HG02623 (cell line): ENCODE measurements around the gene C22orf23.
A peak's percentile ranks its signal among the peaks of the same experiment; 100 is the strongest.
"Not testable (repeated sequence)": the region's sequence is repeated elsewhere in the genome, so short reads cannot be mapped to it uniquely, and the experiment has no call there.

ENCODE experiments used
- ATAC-seq: cut with Tn5 transposase; IDR thresholded peaks from one replicate; pipeline ENCODE4 v1.9.1; 2021; ENCODE audit warnings: moderate library complexity; ENCODE audit not compliant: unreplicated experiment

Gene C22orf23

GRCh38 chr22:37957232-37957631, 3.8 kb upstream of the C22orf23 start:
- no peak for ATAC-seq

- ATAC-seq: not testable (repeated sequence)
Observed at GRCh38 chr22:37955825-37956397, 2.5 kb upstream of the C22orf23 start.

DNA sequence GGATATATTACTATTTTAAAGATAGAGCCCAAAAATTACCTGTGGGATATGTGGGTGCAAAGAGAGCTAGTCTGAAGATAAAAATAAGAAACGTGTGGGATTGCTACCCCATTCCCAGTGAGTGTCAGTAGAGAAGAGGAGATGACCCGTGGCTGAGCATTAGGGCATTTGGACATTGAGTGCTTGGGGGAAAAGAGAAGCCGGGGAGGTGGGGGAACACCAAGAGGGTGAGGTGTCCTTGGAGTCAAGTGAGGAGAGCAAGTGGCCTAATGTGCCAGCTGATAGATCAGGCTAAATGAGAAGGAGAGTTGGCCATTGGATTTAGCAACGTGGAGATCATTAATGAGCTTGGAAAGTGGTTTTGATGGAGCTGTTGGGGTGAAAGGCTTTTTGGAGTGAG, 1.3 kb upstream of the C22orf23 start:
- no peak for ATAC-seq

GRCh38 chr22:37953062-37953436, 352 bp downstream of the C22orf23 start:
- ATAC-seq: no peak

DNA sequence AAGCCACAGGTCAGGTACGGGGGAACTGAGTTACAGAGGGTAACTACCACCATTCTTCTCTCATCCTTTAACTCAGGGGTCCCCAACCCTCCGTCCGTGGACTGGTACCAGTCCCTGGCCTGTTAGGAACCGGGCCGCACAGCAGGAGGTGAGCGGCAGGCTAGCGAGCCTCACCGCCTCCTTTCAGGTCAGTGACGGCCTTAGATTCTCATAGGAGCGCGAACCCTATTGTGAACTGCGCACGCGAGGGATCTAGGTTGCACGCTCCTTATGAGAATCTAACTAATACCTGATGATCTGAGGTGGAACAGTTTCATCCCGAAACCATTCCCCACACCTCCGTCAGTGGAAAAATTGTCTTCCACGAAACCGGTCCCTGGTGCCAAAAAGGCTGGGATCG, 772 bp downstream of the C22orf23 start:
- not testable (repeated sequence) for ATAC-seq

GRCh38 chr22:37951305-37951704, 2.1 kb downstream of the C22orf23 start:
- ATAC-seq: no peak

- not testable (repeated sequence) for ATAC-seq
Observed at GRCh38 chr22:37947142-37947795, 6.1 kb downstream of the C22orf23 start.

- not testable (repeated sequence) for ATAC-seq
Observed at GRCh38 chr22:37944423-37944822, 9.0 kb downstream of the C22orf23 start.

- ATAC-seq: no peak
Observed at GRCh38 chr22:37943825-37944198, 9.6 kb downstream of the C22orf23 start.

GRCh38 chr22:37943136-37943824, 10.1 kb downstream of the C22orf23 start:
- no peak for ATAC-seq

DNA sequence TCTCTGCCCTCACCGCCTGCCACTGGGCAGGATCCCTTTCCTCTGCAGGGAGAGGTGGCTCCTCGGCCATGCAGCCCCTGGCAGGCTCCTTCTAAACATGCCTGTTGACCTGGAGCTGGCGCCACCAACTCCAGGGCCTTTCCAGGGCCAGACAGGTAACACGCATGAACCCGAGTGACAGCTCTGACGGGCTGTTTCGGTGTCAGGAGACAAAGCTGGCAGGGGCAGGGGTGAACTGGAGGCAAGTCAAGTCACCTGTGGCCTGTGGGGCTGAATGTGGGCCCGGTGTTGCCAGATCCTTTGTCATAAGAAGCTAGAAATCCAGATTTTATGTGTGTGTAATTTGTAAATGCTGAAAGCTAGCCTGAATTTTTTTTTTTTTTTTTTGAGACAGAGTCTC, 11.3 kb downstream of the C22orf23 start:
- no peak for ATAC-seq

- ATAC-seq: no peak
Observed at GRCh38 chr22:37940698-37941376, 12.6 kb downstream of the C22orf23 start.

DNA sequence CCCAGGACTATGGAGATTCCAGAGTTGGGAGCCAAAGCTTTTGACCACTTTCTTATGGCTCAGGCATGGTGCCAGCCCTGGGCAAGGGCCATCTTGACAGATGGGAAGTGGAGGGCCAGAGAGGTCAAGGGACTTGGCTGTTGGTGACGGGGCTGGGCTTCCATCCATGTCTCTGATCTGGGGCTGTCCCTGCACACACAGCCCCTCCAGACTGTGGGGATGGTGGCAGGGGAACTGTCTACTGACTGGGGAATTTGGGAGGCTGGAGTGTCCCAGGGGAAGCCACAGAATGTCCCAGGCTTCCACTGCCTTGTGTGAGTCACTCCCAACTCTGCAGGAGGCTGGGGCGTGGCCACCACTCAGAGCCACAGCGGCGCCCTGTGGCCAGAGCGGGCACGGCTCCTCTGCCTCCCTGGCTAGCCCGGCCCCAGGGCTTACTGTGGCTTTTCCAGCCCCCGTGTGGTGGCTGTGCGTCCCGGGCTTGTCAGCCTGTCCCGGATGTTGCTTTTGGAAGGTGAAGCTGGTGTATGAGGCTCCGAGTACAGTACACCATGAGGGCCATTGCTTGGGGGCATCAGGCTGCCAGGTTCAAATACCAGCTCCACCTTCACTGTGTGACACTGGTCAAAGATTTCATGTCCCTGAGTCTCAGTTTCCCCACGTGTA, 19.6 kb downstream of the C22orf23 start:
- peak; percentile 70 for ATAC-seq

GRCh38 chr22:37932821-37933578, 20.4 kb downstream of the C22orf23 start:
- ATAC-seq: no peak

- ATAC-seq: no peak
Observed at GRCh38 chr22:37932401-37932800, 21.0 kb downstream of the C22orf23 start.

DNA sequence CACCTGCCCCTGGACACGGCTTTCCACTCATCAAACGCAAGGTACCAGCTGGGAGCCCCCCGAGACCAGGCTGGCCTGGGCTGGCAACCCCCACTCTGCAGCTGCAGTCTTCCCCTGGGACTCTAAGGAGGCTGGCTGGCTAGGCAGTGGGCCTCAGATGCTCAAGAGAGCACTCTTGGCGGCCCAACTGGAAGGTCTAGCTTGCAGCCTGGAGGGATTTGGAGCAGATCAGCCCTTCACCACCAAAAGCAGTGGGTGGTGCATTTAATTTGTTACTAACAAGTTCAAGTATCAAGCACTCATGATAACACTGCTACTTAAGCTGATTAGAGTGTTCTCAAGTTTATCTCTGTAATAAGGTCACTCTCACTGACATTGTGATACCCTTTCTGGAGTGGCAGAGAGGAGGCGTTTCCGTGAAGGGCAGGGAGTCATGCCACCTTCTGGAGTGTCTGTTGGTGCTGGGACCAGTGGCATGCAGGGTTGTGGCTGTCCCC, 21.5 kb downstream of the C22orf23 start:
- no peak for ATAC-seq

GRCh38 chr22:37930952-37931440, 22.4 kb downstream of the C22orf23 start:
- ATAC-seq: no peak

DNA sequence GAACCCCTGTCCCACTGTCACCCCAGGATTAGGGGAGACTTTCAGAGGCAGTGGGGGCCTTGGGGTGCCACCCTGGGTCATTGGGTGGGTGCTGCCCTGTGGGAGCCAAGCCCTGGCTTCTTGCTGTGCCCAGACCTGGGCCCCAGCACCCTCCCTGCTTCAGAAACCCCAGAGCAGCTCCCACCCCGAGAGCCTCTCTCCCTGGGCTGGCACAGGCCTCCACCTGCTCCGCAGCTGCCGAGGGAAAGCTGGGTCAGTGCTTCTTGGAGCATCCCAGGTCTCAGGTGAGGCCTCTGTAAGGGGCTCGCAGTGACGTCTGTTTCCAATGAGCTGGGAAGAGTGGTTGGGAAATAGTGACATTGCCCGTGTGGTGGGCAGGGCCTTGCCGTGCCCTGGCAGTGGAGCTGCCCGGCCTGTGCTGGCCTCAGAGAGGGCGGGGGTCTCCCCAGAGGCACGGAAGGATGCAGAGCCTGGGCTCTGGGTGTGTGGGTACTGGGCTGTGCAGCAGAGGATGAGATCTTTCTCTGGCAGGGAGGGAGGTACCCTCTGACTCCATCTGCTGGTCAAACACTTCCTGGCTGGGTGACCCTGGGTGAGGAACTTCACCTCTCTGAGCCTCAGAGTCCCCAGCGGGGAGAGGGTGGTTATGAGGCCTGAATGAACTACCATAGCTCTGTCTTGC, 23.0 kb downstream of the C22orf23 start:
- no peak for ATAC-seq

GRCh38 chr22:37929390-37929789, 24.0 kb downstream of the C22orf23 start:
- no peak for ATAC-seq

GRCh38 chr22:37927637-37927936, 25.8 kb downstream of the C22orf23 start:
- ATAC-seq: no peak
